Sigmoid colon (tissue), 7 donors: ENCODE data around the gene SLC35F1. TPM values are rescaled to one million over a fixed set of nuclear protein-coding genes. Genes with fewer than 3 reads are reported as not detected.

Experiments used
- DNase-seq: peaks from one replicate; pipeline ENCODE4 v3.0.0-alpha.2; 2019
- H3K27ac ChIP-seq, 4 donors: fragments of 200-600 bp; sonication (generic); one replicate each; pipeline ENCODE4 v1.5.1; 2016 to 2019; ENCODE audit warnings: mild to moderate bottlenecking in 1 of 4
- H3K27me3 ChIP-seq, 3 donors: fragments of 200-600 bp; sonication (generic); one replicate each; pipeline ENCODE4 v1.5.1; 2019; ENCODE audit warnings: mild to moderate bottlenecking in 1 of 3
- H3K36me3 ChIP-seq, 4 donors: fragments of 200-600 bp; sonication (generic); one replicate each; pipeline ENCODE4 v1.5.1; 2016 to 2019
- H3K4me1 ChIP-seq, 4 donors: fragments of 200-600 bp; sonication (generic); one replicate each; pipeline ENCODE4 v1.5.1; 2017 to 2019
- H3K4me3 ChIP-seq, 4 donors: fragments of 200-600 bp; sonication (generic); one replicate each; pipeline ENCODE4 v1.5.1; 2017 to 2019; ENCODE audit warnings: mild to moderate bottlenecking in 2 of 4, moderate library complexity in 1 of 4
- H3K9me3 ChIP-seq, 4 donors: fragments of 200-600 bp in 3 of 4; sonication (generic) in 3 of 4; one replicate each; pipeline versions ENCODE4 v1.5.1 to v1.6.1; 2013 to 2019
- EP300 ChIP-seq, 4 donors: sonication (generic); formaldehyde crosslinking; IDR thresholded peaks; one replicate each; pipeline ENCODE4 v1.6.1; 2017; ENCODE audit warnings: antibody characterized with exemption in 4 of 4
- POLR2A ChIP-seq, 2 donors: fragments of 450-650 bp; IDR thresholded peaks; one replicate each; pipeline ENCODE4 v1.6.1; 2016; ENCODE audit warnings: antibody characterized with exemption in 2 of 2, mild to moderate bottlenecking in 2 of 2, moderate library complexity in 2 of 2
- POLR2AphosphoS5 ChIP-seq, 4 donors: sonication (generic); formaldehyde crosslinking; IDR thresholded peaks; one replicate each; pipeline ENCODE4 v1.6.1; 2017; ENCODE audit warnings: antibody characterized with exemption in 4 of 4
- intact Hi-C: fragments of 100-400 bp; cut with DNase I; formaldehyde crosslinking; loops from one replicate; pipeline ENCODE4 v1.15.1; 2023
- polyA plus RNA-seq, 3 donors: library from polyadenylated mRNA; stranded (reverse); fragments of 200-250 nt; gene quantifications; one replicate each; pipeline ENCODE4 v1.2.3, GENCODE V29; 2013
- total RNA-seq, 4 donors: library from RNA; depleted of rRNA; stranded (reverse); fragments of >200 nt; gene quantifications; one replicate each; pipeline ENCODE4 v1.1.0, GENCODE V29; 2016
- TF ChIP-seq, protein P1 (sequence below), 4 experiments: fragments of 450-650 bp in 3 of 4; fragments of 200-600 bp in 1 of 4; IDR thresholded peaks; one replicate each; pipeline ENCODE4 v1.5.1; 2016 to 2019; ENCODE audit warnings: antibody characterized with exemption in 4 of 4, mild to moderate bottlenecking in 3 of 4, moderate library complexity in 2 of 4
- donor health status: healthy with polysubstance abuse.
- donor health status: Bipolar disorder and iron deficiency.
- donor health status: healthy.

The SLC35F1 gene
- total and polyA plus RNA-seq, 7 donors: under 0.01 to 8.9 (median 4.0) TPM; not detected in 1

DNA sequence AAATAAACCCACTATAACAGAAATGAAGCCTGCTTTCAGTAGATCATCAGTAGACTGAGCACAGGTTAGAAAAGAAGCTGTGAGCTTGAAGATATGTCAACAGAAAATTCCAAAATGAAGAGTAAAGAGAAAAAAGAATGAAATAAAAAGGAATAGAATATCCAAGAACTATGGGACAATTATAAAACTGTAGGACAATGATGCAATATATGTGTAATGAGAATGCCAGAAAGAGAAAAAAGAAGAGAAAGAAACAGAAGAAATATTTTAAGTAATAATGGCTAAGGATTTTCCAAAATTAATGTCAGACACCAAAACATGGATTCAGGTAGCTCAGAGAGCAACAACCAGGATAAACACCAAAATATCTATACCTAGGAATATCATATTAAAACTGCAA lies 449.6 kb downstream of the SLC35F1 start:
- Histone ChIP-seq H3K36me3 (no peaks in the 10 kb centered on the region), H3K27me3 (no peaks in the 10 kb centered on the region), H3K9me3 (no peaks in the 10 kb centered on the region), H3K4me1 (peaks cover 0 to 30% (median 6%) of the 10 kb centered on the region in 4 donors), H3K27ac (peak overlapping the region in 1 of 4 donors; percentile 22), H3K4me3 (no peak overlapping the region)
- TF ChIP-seq, protein P1, sequence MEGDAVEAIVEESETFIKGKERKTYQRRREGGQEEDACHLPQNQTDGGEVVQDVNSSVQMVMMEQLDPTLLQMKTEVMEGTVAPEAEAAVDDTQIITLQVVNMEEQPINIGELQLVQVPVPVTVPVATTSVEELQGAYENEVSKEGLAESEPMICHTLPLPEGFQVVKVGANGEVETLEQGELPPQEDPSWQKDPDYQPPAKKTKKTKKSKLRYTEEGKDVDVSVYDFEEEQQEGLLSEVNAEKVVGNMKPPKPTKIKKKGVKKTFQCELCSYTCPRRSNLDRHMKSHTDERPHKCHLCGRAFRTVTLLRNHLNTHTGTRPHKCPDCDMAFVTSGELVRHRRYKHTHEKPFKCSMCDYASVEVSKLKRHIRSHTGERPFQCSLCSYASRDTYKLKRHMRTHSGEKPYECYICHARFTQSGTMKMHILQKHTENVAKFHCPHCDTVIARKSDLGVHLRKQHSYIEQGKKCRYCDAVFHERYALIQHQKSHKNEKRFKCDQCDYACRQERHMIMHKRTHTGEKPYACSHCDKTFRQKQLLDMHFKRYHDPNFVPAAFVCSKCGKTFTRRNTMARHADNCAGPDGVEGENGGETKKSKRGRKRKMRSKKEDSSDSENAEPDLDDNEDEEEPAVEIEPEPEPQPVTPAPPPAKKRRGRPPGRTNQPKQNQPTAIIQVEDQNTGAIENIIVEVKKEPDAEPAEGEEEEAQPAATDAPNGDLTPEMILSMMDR (IDR thresholded peaks at IDR 0.05): no peak
- TF ChIP-seq POLR2AphosphoS5 (IDR thresholded peaks at IDR 0.05) (no peak), POLR2A (IDR thresholded peaks at IDR 0.05) (no peak), EP300 (IDR thresholded peaks at IDR 0.05) (no peak)
- intact Hi-C loops: no loop called here
- DNase-seq: no peak

Other genes starting within 250 kb of the SLC35F1 start
- 10 to 100 TPM; 22.2 to 31.4 (median 25.1) TPM for gene NUS1, start 231.8 kb upstream of the SLC35F1 start, total RNA-seq
- 10 to 100 TPM; 13.2 to 23.8 (median 15.6) TPM for gene NUS1, start 231.8 kb upstream of the SLC35F1 start, polyA plus RNA-seq